GM18861 (cell line): ENCODE measurements around the gene WNT7A.

Experiments used
- ATAC-seq: cut with Tn5 transposase; IDR thresholded peaks from one replicate; pipeline ENCODE4 v1.9.1; 2021; ENCODE audit not compliant: unreplicated experiment

WNT7A gene

DNA sequence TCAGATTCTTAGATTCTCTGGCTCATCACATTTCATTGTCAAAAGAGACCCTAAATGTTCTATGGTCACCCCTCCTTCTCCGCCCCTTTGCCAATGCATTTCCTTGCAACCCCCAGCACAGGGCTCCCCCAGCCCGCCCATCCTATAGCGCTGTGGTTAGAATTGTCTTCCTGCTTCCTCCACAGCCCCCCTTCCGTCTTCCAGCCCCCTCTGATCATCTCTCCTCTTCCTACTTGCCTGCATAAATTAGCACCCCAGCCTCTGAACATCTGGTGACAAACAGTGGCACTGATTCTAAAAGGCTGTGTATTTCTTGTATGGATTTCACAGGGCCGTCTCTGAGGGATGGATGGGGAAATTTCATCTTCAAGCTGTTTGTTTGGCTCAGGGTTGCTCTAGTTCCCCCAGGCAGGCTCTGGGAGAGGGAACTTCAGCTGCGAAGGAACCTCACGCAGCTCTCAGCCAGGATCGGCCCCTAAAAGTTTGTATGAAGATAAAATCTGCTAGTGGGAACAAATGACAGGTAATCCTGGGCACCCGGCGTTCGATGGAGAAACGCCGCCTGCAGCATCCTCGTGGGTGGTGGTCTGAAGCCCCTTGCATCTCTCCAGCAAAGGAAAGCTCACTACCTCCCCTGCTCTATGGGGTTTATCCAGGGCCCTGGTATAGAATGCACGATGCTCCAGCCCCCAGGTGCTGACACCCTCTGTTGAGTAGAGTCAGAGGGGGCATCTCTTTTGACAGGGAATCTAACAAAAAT lies 83.0 kb downstream of the WNT7A start:
- no peak for ATAC-seq

DNA sequence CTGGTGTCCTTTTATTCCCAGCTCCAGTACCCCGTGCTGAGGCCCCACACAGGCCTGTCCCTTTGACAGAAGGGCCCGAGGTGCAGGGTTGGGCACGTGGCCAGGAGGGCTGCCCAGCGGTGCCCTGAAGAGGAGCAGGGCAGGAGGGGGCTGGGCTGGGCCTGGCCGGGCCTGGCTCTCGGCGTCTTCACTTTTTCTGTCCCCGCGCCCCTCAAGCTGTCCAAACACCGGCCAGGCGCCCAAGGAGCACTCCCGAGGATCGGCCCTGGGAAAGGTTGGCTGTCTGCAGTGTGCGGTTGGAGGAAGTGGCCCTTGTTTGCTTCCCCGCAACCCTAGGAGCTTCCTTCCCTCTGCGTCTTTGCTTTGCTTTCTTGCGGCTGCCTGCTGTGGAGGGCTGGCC lies 84.1 kb downstream of the WNT7A start:
- ATAC-seq: no peak

- ATAC-seq: no peak
Observed at GRCh38 chr3:13794322-13794721, 85.5 kb downstream of the WNT7A start.

DNA sequence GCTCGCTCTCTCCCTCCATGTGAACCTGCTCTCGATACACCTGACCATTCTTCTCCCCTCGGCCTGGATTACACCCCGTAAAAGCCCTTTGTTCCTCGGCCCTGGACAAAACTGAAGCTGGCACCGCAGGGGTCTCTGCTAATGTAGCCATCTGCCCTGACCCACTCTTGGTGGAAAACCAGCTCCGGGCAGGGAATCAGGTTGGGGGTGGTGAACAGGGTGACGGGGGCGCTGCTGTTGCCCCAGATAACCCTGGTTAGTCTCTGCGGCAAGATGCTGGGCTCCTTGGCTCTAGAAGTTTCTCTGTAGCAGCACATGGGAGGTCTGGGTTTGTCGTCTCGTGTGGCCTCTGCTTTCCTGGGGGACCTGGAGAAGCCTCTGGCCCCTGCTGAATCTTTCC lies 86.4 kb downstream of the WNT7A start:
- no peak for ATAC-seq

DNA sequence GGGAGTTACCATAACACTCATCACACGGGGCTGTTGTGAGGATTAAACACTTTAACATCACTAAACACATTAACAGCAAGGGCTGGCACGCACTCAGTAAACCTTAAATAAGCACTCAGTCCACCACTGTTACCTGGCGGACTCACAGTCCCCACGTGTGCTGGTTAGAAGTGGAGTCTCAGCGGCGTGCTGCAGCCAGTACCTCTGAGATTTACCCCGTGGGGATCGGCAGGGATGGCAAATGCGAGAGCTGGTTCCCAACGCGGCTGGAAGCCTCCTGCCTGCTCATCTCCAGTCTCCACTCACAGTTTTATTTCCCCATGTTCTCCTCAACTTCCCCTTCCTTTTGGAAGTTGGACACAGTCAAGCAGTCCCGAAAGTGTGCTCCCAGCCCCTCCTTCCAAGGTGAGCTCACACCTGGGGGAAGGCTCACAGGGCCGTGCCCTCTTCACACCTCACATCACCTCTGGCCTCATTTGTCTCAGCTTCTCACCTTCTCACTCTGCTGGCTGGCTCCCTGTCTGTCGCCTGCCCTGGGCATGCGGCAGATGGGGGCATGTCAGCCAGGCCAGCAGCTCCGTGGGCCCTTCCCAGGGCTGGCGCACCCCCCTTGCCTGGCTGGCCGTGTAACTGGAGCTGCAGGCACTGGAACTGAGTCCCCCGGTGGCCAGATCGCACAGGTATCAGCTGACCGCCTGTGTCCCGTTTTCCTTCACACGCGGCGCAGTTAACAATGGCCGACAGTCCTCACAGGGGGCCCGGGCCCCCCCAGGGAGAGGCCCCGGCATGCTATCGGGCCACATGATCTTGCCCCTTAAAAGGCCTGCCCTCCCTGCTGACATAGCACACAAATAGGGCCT lies 87.1 kb downstream of the WNT7A start:
- no peak for ATAC-seq

GRCh38 chr3:13792051-13792490 lies 87.8 kb downstream of the WNT7A start:
- no peak for ATAC-seq

DNA sequence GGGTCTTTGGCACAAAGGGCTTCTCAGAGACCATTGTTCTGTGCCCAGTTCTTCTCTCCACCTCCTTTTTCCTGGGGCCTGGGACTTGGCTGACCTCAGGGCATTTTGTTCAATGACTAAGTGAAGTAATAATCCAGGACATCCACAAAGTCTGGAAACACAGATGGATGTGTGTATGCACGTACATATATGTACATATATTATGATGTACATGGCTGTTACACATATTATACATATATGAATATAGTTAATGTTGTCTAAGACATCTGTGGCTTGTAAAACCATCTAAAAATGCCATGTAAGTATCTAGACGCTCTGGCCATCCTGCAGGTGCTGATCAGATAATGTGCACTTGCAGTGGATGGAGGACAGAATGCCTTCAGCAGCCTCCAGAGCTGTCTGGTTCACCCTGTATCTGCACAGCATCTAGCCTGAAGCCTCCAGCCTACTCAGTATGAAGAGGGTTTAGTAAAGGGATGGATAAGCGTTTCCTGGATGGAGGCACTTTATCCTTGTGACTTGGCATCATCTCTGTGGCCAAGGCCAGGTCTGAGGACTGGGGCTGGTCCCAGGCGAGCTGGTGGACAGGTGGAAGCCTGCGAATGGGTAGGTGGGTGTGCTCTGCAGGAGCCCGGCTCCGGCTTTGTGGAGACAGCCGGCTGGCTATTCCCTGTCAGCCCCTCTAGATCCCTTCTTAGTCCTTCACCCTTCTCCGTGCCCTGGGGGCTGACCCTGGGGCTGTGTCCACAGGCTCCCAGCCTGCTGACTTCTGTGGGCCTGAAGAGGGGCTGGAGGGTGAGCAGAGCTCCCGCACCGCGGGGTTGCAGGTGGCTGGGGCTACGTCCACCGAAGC lies 88.4 kb downstream of the WNT7A start:
- no peak for ATAC-seq

DNA sequence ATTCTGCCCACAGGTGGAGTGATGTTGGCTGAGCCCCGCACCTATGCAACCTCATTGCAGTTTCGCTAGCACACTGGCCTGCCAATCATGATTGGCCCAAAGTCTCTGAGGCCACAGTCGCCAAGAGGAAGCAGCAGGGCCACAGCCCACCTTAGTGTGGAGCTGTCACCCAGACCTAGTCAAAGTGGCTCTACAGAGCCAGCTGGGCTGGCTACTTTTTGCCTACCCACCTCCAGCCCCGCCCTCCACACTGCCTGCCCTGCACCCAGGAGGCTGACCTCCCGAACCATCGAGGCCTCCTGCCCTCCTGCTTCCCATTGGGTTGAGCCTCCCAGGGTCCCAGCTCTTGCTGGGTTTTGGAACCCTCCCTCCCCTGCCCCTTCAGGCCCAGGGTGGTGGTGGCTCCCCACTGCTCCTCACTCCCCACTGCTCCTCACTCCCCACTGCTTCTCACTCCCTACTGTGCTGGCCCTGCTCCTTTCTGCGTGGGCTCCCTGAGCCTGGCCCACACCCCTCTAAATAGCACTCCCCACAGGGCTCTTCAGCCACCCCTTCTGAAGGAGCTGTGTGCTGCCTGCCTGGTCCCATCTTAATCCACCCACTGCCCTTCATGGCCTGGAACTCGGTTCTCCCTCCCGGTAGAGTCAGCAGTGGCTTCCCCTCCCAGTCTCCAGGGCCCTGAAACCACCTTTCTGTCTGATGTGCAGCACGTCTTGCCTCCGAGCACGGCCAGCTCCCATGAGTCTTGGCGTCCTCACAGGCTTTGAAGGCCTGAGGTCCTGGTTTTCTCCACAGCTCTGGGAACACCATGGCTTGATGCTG lies 89.3 kb downstream of the WNT7A start:
- no peak for ATAC-seq

- no peak for ATAC-seq
Observed at GRCh38 chr3:13788522-13789424, 91.1 kb downstream of the WNT7A start.

GRCh38 chr3:13787533-13788132 lies 92.2 kb downstream of the WNT7A start:
- no peak for ATAC-seq

DNA sequence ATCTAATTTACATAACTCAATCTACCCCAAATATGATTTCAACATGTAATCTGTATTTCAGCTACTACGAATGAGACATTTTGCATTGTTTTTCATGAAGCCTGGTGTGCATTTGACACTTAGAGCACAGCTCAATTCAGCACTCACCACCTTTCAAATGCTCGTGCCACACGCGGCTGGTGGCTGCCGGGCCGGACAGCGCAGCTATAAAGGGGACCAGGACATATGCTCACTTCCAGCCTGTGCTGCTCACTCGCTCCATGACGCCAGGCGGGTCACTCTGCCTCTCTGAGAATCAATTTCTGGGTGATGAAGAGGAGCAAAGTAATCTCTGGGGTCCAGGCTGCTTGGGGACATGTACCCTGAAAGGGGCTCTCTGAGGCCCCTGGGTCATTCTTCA lies 93.1 kb downstream of the WNT7A start:
- no peak for ATAC-seq

DNA sequence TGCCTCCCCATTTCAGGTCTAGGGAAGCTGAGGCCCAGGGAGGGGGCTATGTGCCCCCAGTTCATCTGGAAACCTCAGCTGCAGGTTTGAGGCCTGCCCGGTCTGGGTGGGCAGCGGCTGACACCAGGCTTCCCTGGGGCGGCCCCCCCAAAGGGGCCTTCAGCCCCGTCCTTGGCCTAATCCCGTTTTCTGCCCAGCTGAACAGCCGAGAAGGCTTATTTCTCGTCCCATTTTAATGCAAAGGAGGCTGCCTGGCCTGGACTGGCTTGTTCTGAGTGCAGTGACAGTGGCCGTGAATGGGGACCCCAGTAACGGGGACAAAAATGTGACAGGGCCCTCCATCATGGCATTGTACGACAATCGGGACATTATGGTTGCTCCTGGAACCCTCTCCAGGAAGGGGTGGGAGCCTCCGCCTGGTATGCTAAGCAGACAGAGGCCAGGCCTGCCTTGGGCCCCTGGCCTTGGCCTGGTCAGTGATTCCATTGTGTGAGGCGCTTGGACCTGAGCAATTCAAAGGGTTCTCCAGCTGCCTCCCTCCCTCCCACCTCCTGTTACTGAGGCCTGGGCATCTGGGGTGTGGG lies 93.9 kb downstream of the WNT7A start:
- ATAC-seq: no peak

DNA sequence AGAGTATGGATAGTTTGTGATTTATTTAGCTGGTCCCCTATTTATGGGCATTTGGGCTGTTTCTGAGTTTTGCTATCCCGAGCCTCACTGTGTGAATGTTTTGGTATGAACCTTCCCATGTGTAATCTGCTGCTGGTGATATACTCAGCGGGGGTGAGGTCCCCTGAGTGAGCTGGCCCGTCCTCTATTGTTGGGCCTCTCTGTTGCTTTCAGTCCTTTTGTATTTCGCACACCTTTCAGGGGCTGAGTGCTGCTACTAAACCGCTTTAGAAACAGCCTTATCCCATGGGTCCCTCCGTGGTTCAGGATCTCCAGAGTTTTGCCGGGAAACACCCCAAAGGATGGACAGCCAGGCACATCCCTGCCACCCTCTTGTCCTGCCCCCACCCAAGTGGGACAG lies 94.5 kb downstream of the WNT7A start:
- ATAC-seq: no peak

DNA sequence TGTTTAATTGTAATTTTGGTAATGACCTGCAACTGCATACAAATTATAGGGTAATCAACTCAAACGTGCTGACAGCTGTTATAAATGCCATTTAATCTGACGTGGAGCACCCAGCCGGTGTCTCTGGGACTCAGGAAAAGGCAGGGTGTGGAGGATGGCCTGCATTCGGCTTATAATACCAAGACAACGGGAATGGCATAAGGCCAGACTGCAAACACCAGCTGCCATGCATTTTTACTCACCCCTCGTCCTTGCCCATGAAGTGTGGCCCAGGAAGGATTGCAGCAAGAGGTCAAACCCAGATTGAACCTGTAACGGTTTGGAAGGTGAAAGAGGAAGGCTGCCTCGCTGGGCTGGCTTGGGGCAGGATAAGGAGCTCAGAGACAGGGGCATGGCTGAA lies 96.4 kb downstream of the WNT7A start:
- no peak for ATAC-seq

GRCh38 chr3:13782501-13782900 lies 97.4 kb downstream of the WNT7A start:
- ATAC-seq: no peak

GRCh38 chr3:13781417-13781816 lies 98.5 kb downstream of the WNT7A start:
- no peak for ATAC-seq

DNA sequence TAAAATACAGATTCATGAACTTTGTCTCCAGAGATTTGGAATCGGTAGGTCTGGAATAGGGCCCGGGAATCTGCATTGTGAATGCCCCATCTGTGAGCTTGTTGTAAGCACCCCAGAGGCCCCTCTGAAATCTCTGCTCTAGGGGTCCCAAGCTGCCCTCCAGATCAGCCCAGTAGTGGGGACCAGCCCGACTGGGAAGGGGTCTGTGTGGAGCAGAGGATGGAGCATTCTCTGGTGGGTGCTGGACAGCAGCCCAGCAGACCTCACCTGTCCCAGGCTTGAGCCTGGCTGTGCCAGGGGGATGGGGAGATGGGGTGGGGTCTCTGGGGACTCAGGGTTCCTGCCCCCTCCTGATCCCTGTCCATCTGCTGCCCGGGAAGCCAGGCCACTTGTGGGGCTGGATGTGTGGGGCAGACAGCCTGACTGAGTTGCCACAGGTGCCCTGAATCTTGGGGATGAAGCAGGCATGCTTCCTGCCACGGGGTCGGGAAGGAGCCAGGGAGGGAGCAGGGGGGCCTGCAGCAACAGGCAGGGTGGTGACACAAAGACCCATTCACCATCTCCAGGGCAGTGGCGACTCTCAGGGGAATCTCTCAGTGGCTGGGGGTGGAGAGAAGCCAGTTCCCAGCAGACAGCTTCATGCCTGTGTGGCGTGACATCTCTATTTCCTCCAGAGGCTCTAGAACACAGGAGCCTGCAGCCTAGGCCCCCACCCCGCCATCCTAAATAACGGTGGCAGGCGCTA lies 99.3 kb downstream of the WNT7A start:
- no peak for ATAC-seq
